Nephron progenitor cell (in vitro differentiated cells): ENCODE results near the gene UBE2L6.

Experiments
- DNase-seq: peaks from one replicate; pipeline ENCODE4 v3.0.0; 2021
- H3K27ac Mint-ChIP-seq: 2 replicates; pipeline ENCODE4 v1.8.0; 2021; ENCODE audit warnings: mild to moderate bottlenecking, moderate library complexity, mixed read lengths
- H3K27me3 Mint-ChIP-seq: 2 replicates; pipeline ENCODE4 v1.8.0; 2021; ENCODE audit warnings: mild to moderate bottlenecking, low read depth, mixed read lengths; ENCODE audit not compliant: poor library complexity
- H3K36me3 Mint-ChIP-seq: 2 replicates; pipeline ENCODE4 v1.8.0; 2021; ENCODE audit warnings: low read depth, mixed read lengths
- H3K4me1 Mint-ChIP-seq: 2 replicates; pipeline ENCODE4 v1.8.0; 2021; ENCODE audit warnings: mixed read lengths
- H3K4me3 Mint-ChIP-seq: 2 replicates; pipeline ENCODE4 v1.8.0; 2021; ENCODE audit warnings: mild to moderate bottlenecking, moderate library complexity, mixed read lengths
- H3K9me3 Mint-ChIP-seq: 2 replicates; pipeline ENCODE4 v1.8.0; 2021; ENCODE audit warnings: mild to moderate bottlenecking, moderate library complexity, mixed read lengths
- CTCF ChIP-seq: fragments of 200-600 bp; sonication (generic); IDR thresholded peaks from 2 replicates; pipeline ENCODE4 v1.5.0; 2021; ENCODE audit warnings: antibody characterized with exemption

The UBE2L6 gene

GRCh38 chr11:57502376-57502775, 65.1 kb downstream of the UBE2L6 start:
- no peak for DNase-seq
- H3K4me3 Mint-ChIP-seq = no peak overlapping the region
- no peaks in the 10 kb centered on the region for H3K9me3 Mint-ChIP-seq
- H3K36me3 Mint-ChIP-seq = no peaks in the 10 kb centered on the region
- peaks cover 13% of the 10 kb centered on the region for H3K27me3 Mint-ChIP-seq
- no peak overlapping the region for H3K27ac Mint-ChIP-seq
- peaks cover 37% of the 10 kb centered on the region for H3K4me1 Mint-ChIP-seq
- no peak for TF ChIP-seq CTCF

- no peak overlapping the region for H3K27ac Mint-ChIP-seq
- no peak overlapping the region for H3K4me3 Mint-ChIP-seq
- H3K27me3 Mint-ChIP-seq = peaks cover 14% of the 10 kb centered on the region
- TF ChIP-seq CTCF = no peak
- H3K4me1 Mint-ChIP-seq = peaks cover 41% of the 10 kb centered on the region
- no peak for DNase-seq
- H3K9me3 Mint-ChIP-seq = no peaks in the 10 kb centered on the region
- H3K36me3 Mint-ChIP-seq = no peaks in the 10 kb centered on the region
These were observed 65.5 kb downstream of the UBE2L6 start for GRCh38 chr11:57501953-57502352.
